ENCODE measurements around the gene RFTN2.

DNA sequence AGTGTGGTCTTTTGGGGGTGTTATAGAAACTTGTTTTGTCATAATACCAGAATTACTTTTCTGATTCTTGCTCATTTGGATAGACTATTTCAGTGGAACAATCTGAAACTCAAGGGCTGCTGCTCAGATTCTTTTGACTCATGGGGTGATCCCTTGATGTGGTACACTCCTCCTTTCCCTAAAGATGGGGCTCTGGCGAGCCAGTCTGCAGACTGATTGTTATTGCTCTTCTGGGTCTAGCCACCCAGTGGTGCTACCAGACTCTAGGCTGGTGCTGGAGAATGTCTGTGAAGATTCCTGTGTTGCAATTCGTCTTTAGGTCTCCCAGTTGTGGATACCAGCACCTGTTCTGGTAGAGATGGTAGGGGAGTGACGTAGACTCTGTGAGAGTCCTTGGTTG, 25.6 kb upstream of the RFTN2 start:
- TF ChIP-seq, protein P1, sequence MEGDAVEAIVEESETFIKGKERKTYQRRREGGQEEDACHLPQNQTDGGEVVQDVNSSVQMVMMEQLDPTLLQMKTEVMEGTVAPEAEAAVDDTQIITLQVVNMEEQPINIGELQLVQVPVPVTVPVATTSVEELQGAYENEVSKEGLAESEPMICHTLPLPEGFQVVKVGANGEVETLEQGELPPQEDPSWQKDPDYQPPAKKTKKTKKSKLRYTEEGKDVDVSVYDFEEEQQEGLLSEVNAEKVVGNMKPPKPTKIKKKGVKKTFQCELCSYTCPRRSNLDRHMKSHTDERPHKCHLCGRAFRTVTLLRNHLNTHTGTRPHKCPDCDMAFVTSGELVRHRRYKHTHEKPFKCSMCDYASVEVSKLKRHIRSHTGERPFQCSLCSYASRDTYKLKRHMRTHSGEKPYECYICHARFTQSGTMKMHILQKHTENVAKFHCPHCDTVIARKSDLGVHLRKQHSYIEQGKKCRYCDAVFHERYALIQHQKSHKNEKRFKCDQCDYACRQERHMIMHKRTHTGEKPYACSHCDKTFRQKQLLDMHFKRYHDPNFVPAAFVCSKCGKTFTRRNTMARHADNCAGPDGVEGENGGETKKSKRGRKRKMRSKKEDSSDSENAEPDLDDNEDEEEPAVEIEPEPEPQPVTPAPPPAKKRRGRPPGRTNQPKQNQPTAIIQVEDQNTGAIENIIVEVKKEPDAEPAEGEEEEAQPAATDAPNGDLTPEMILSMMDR (IDR thresholded peaks at IDR 0.05): no peak
- TF ChIP-seq EZH2phosphoT487 (IDR thresholded peaks at IDR 0.05) (no peak), EZH2 (IDR thresholded peaks at IDR 0.05) (no peak)
